GM21360 (cell line): ENCODE measurements around the gene RAD21L1.
"Not testable (repeated sequence)": the region's sequence is repeated elsewhere in the genome, so short reads cannot be mapped to it uniquely, and the experiment has no call there.

Experiments
- ATAC-seq: cut with Tn5 transposase; IDR thresholded peaks from one replicate; pipeline ENCODE4 v1.9.1; 2021; ENCODE audit warnings: mild to moderate bottlenecking, moderate library complexity; ENCODE audit not compliant: unreplicated experiment

RAD21L1 gene

DNA sequence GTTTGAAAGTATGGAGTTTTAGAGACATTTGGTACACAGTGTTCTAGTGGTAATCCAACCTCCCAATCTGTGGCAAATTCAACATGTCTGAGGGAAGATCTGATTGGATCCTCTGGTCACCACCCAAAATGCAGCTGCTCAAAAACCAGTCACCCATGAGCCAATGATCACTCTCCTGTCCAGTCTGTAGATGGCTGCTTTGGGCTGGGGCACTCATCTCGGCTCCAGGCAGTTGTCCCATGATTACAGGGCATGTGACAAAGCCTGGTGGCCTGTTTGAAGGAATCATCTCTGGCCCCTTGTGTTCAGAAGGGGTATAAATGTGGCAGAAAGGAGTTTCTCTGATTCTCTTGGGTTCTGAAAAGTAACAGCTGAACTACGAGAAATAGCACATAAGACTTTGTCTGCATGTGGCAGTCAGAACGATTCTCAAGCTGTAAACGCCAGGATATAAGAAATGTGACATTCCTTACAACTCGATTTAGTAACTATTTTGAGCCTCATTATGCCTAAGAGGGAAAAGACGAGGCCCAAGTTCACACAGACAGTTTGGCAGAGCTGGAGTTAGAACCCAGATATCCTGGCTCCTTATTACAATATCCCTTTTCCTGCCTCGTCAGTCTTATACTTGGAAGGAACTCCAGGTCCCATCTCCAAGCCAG, 26.5 kb upstream of the RAD21L1 start:
- ATAC-seq, result no peak

- no peak for ATAC-seq
Measured at GRCh38 chr20:1199964-1200363, 25.9 kb upstream of the RAD21L1 start.

GRCh38 chr20:1202762-1203504, 22.9 kb upstream of the RAD21L1 start, which contains the start of gene C20orf202:
C20orf202 (plus strand) TSS chr20:1203454; CDS start chr20:1203586, 132 bp downstream.
- ATAC-seq, result no peak

DNA sequence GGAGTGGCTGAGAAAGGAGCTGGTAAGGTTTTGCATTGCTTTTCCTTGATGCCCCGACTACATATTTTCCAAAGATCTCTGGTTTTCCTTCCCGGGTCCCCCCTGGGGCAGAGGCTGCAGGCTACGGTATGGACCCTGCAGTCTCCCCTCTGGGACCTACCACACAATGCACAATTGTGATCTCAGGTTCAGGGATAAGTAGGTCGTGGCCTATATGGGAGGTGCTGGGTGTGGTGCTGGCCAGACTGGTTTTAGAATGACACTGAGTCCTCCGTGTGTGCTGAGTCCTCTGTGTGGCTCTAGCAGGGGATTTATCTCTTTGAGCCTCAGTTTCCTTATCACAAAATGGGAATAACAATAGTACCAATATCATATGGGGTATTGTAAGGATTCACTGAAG, 22.2 kb upstream of the RAD21L1 start:
- no peak for ATAC-seq

DNA sequence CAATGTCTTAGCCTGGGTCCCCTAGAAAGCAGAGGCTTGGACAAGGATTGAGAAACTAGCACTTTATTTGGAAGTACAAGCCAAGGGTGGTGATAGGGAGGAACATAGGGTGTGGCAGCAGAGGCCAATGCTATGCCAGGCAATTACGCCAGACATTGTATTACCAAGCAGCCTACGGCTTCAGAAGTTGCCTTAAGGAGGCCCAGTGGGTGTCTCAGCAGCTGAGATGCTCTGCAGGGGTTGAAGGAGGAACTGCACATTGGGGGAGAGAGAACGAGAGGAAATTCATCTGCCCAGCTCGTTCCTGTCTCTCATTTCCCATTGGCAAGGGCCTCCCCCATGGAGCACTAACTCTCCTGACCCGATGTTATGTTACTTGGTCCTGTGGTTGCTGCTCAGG, 21.7 kb upstream of the RAD21L1 start:
- ATAC-seq, result no peak

DNA sequence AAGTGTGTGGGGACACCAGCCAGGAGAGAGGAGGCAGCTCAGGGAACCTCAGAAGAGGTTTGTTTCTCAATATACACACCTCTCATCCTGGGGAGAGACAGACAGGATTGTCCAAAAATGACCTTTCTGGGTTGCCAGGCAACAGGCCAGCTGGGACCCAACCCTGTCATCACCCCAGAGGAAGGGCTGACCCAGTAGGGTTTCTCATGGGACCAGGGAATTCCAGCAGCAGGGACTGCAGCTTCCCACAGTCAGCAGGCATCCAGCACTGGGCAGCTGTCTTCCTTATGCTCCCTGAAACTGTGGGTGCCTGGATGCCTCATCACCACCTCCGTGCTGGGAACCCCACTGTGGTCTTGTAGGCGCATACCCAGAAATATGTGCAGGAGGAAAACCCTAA, 21.3 kb upstream of the RAD21L1 start:
- ATAC-seq, result no peak

GRCh38 chr20:1205802-1206201, 20.0 kb upstream of the RAD21L1 start:
- ATAC-seq, result no peak

DNA sequence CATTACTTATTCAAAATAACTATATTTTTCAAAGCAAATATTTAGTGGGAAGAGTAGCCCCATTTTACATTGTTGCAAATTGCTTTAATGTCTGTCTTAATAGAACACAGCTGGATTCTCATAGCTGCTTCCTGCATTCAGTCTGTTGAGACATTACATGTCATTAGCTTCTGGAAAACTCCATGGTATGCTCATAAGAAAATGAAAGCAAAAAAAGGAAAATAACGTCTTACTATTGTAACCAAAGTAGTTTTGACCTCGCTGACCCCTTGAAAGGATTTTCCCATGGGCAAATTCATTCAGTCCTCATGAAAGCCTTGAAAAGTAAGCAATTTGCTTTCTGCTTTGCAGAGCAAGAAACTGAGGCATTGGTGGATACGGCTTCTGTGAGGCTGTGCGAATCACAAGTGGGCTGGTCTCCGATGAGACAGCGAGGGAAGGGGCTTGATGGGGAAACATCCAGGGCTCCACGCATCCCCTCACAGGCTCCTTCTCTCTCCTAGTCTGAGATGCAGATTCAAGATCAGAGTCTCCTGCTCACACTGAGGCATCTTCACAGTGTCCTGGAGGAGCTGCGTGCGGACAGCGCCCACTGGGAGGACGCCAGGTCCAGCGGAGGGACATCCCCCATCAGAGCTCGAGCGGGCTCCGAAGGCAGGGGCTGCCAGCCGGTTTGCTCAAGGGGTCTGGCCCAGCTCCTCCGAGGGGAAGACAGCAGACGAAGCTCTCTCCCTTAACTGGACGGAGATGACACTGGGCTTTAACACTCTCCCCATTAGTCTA, 19.3 kb upstream of the RAD21L1 start:
- ATAC-seq, result no peak

GRCh38 chr20:1207293-1207878, 18.5 kb upstream of the RAD21L1 start:
- no peak for ATAC-seq

GRCh38 chr20:1209447-1210387, 16.1 kb upstream of the RAD21L1 start:
- no peak for ATAC-seq

GRCh38 chr20:1210501-1210900, 15.3 kb upstream of the RAD21L1 start:
- ATAC-seq, result no peak

GRCh38 chr20:1212023-1212422, 13.8 kb upstream of the RAD21L1 start:
- no peak for ATAC-seq

- no peak for ATAC-seq
Measured at GRCh38 chr20:1212607-1213396, 13.0 kb upstream of the RAD21L1 start.

DNA sequence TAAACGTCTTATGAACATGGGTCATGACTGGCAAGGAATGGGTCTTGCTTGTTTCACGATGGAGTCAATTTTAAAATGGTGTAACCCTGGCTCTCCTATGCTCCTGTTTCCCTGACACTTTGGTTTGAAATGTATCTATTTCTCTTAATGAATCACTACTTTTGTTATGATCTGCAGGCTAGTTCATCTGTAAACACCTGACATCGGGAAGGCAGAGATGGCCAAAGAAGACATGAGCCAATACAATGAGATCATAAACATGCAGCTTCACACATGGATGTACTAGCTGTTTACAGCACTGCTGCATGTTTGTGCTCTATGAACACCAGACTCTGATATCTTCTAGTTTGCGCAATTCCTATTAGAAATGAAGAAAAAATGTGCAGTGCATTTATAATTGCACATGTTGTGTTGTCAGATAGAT, 11.0 kb upstream of the RAD21L1 start:
- ATAC-seq, result no peak

GRCh38 chr20:1215386-1216170, 10.3 kb upstream of the RAD21L1 start:
- ATAC-seq, result no peak

- ATAC-seq, result not testable (repeated sequence)
Measured at GRCh38 chr20:1216527-1217427, 9.1 kb upstream of the RAD21L1 start.

- ATAC-seq, result not testable (repeated sequence)
Measured at GRCh38 chr20:1222750-1223149, 3.1 kb upstream of the RAD21L1 start.
